Activated CD8-positive, alpha-beta T cell treated with anti-CD3 and anti-CD28 coated beads for 36 hours (primary cell): Measurements from ENCODE around the gene SRCIN1. TPM values are rescaled to one million over a fixed set of nuclear protein-coding genes. Genes with fewer than 3 reads are reported as not detected.

Source experiments
- ATAC-seq: fragments of 200-7000 bp; cut with Tn5 transposase; one replicate; pipeline ENCODE4 v1.10.0; 2021; ENCODE audit warnings: mild to moderate bottlenecking, moderate library complexity
- CTCF ChIA-PET: fragments of 350-600 bp; sonication (Branson Sonifier 250); formaldehyde crosslinking; loops from one replicate; lab custom pipeline; 2021; ENCODE audit warnings: antibody characterized with exemption; lab: Charles Lee
- POLR2A ChIA-PET: fragments of 350-600 bp; sonication (Branson Sonifier 250); formaldehyde crosslinking; loops from one replicate; lab custom pipeline; 2021; ENCODE audit warnings: antibody characterized with exemption; lab: Charles Lee
- DNase-seq: peaks from one replicate; pipeline ENCODE4 v3.0.0-alpha.2; 2020
- H3K27ac Mint-ChIP-seq: one replicate; pipeline ENCODE4 v1.8.0; 2021; ENCODE audit warnings: mild to moderate bottlenecking, mixed read lengths
- H3K27me3 Mint-ChIP-seq: one replicate; pipeline ENCODE4 v1.8.0; 2021; ENCODE audit warnings: mixed read lengths
- H3K36me3 Mint-ChIP-seq: one replicate; pipeline ENCODE4 v1.8.0; 2021; ENCODE audit warnings: low read depth, mixed read lengths
- H3K4me1 Mint-ChIP-seq: one replicate; pipeline ENCODE4 v1.8.0; 2021; ENCODE audit warnings: low read depth, mixed read lengths
- H3K4me3 Mint-ChIP-seq: one replicate; pipeline ENCODE4 v1.8.0; 2021; ENCODE audit warnings: mild to moderate bottlenecking, moderate library complexity, mixed read lengths
- H3K9me3 Mint-ChIP-seq: one replicate; pipeline ENCODE4 v1.8.0; 2021; ENCODE audit warnings: mixed read lengths
- CTCF ChIP-seq: fragments of 200-600 bp; IDR thresholded peaks from one replicate; pipeline ENCODE4 v1.8.0; 2022; ENCODE audit warnings: antibody characterized with exemption, mild to moderate bottlenecking
- intact Hi-C: fragments of 100-400 bp; cut with micrococcal nuclease; formaldehyde crosslinking; loops from one replicate; pipeline ENCODE4 v1.10.0; 2022
- total RNA-seq, 2 experiments: library from RNA; stranded (reverse); gene quantifications; one replicate each; pipeline ENCODE4 v1.2.3, GENCODE V29; 2021

The SRCIN1 gene, protein sequence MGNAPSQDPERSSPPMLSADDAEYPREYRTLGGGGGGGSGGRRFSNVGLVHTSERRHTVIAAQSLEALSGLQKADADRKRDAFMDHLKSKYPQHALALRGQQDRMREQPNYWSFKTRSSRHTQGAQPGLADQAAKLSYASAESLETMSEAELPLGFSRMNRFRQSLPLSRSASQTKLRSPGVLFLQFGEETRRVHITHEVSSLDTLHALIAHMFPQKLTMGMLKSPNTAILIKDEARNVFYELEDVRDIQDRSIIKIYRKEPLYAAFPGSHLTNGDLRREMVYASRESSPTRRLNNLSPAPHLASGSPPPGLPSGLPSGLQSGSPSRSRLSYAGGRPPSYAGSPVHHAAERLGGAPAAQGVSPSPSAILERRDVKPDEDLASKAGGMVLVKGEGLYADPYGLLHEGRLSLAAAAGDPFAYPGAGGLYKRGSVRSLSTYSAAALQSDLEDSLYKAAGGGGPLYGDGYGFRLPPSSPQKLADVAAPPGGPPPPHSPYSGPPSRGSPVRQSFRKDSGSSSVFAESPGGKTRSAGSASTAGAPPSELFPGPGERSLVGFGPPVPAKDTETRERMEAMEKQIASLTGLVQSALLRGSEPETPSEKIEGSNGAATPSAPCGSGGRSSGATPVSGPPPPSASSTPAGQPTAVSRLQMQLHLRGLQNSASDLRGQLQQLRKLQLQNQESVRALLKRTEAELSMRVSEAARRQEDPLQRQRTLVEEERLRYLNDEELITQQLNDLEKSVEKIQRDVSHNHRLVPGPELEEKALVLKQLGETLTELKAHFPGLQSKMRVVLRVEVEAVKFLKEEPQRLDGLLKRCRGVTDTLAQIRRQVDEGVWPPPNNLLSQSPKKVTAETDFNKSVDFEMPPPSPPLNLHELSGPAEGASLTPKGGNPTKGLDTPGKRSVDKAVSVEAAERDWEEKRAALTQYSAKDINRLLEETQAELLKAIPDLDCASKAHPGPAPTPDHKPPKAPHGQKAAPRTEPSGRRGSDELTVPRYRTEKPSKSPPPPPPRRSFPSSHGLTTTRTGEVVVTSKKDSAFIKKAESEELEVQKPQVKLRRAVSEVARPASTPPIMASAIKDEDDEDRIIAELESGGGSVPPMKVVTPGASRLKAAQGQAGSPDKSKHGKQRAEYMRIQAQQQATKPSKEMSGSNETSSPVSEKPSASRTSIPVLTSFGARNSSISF
- total RNA-seq = 1 to 10 TPM in 1 of 2 experiments, under 1 TPM in 1; 0.74 to 1.1 TPM

GRCh38 chr17:38605841-38606645 lies at the start of gene SRCIN1:
Gene SRCIN1, minus strand, starts transcription at chr17:38605952. Its CDS starts 247 bp downstream, at chr17:38605705.
- Mint-ChIP-seq H3K36me3 (no peaks in the 10 kb centered on the region), H3K27me3 (peaks cover 56% of the 10 kb centered on the region), H3K4me3 (peak within 1 kb of the TSS; percentile 67), H3K9me3 (no peaks in the 10 kb centered on the region), H3K27ac (no peak within 1 kb of the TSS), H3K4me1 (peaks cover 15% of the 10 kb centered on the region)
- POLR2A ChIA-PET = interaction anchor here (0.6 kb wide), 1 partner anchor 64 kb away, joined by 3 read pairs; no protein-coding TSS in a partner anchor
- CTCF ChIA-PET = interaction anchor here (0.9 to 4.6 kb wide), 14 partner anchors 8 to 171 kb away, joined by 3 to 26 read pairs (median 6); no protein-coding TSS in a partner anchor
- DNase-seq (peak; percentile 75), ATAC-seq (peak; percentile 69)
- intact Hi-C loops = no loop called here
- peak; percentile 100 for TF ChIP-seq CTCF

- Mint-ChIP-seq H3K27me3 (peaks cover 4% of the 10 kb centered on the region), H3K4me3 (peak overlapping the region; percentile 31), H3K27ac (no peak overlapping the region), H3K4me1 (peaks cover 38% of the 10 kb centered on the region), H3K9me3 (no peaks in the 10 kb centered on the region), H3K36me3 (no peaks in the 10 kb centered on the region)
- intact Hi-C loops = no loop called here
- ChIA-PET CTCF (interaction anchor here (0.6 to 3.6 kb wide), 6 partner anchors 9 to 319 kb away, joined by 3 to 34 read pairs (median 4); no protein-coding TSS in a partner anchor), POLR2A (interaction anchor here (0.5 to 1.4 kb wide), 3 partner anchors 10 to 341 kb away, joined by 3 to 6 read pairs (median 4); no protein-coding TSS in a partner anchor)
- no peak for TF ChIP-seq CTCF
- ATAC-seq (peak; percentile 84), DNase-seq (peak; percentile 60)
Measured at GRCh38 chr17:38654411-38655398, 49.0 kb upstream of the SRCIN1 start.

DNA sequence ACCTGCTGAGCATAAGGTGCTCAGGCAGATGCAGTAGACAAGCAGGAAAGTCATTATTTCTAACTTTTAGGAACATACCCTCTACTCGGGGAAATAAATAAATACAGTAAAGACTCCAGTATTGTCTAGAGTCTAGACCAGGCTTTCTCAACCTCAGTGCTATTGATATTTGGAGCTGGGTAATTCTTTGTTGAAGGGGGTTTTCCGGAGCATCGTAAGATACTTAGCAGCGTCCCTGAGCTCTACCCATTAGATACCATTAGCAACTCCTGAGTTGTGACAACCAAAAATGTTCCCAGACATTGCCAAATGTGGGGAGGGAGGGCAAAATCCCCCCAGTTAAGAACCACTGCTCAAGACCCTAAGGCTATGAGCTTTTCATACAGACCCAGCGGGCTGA lies 47.9 kb upstream of the SRCIN1 start:
- H3K36me3 Mint-ChIP-seq = no peaks in the 10 kb centered on the region
- DNase-seq = no peak
- ChIA-PET CTCF (interaction anchor here (1.1 to 3.6 kb wide), 7 partner anchors 10 to 161 kb away, joined by 3 to 34 read pairs (median 5); no protein-coding TSS in a partner anchor), POLR2A (interaction anchor here (1.4 kb wide), 1 partner anchor 13 kb away, joined by 4 read pairs; no protein-coding TSS in a partner anchor)
- no peaks in the 10 kb centered on the region for H3K9me3 Mint-ChIP-seq
- no peak for ATAC-seq
- no peak overlapping the region for H3K27ac Mint-ChIP-seq
- H3K4me3 Mint-ChIP-seq = no peak overlapping the region
- intact Hi-C loops = no loop called here
- no peak for TF ChIP-seq CTCF
- H3K4me1 Mint-ChIP-seq = peaks cover 33% of the 10 kb centered on the region
- H3K27me3 Mint-ChIP-seq = peaks cover 4% of the 10 kb centered on the region
